Epithelial cell of proximal tubule (primary cell): ENCODE data around the gene UQCC2. TPM values are rescaled to one million over a fixed set of nuclear protein-coding genes. Genes with fewer than 3 reads are reported as not detected.

Source experiments
- DNase-seq: peaks from one replicate; pipeline ENCODE4 v3.0.0-alpha.2; 2011; ENCODE audit warnings: low read depth
- H3K4me3 ChIP-seq: 2 replicates; pipeline ENCODE4 v1.5.1; 2011; ENCODE audit warnings: low read depth, mild to moderate bottlenecking, low read length
- CTCF ChIP-seq: conservative IDR thresholded peaks from 2 replicates; pipeline ENCODE4 v1.5.1; 2012; ENCODE audit warnings: low read depth, mild to moderate bottlenecking, low read length
- total RNA-seq: library from RNA; depleted of rRNA; stranded (reverse); fragments of >200 nt; gene quantifications from 2 replicates; pipeline ENCODE4 v1.2.3, GENCODE V29; 2015

The UQCC2 gene
- total RNA-seq, 1 donor from 2014 or later: 20.3 TPM

GRCh38 chr6:33748841-33749240, 37.3 kb upstream of the UQCC2 start:
- H3K4me3 ChIP-seq: no peak overlapping the region
- DNase-seq: no peak
- no peak for TF ChIP-seq CTCF

GRCh38 chr6:33747823-33748222, 36.3 kb upstream of the UQCC2 start:
- no peak overlapping the region for H3K4me3 ChIP-seq
- DNase-seq: no peak
- TF ChIP-seq CTCF: no peak

- DNase-seq: no peak
- peak within 1 kb of the TSS; percentile 47 for H3K4me3 ChIP-seq
- TF ChIP-seq CTCF: no peak
Observed at GRCh38 chr6:33746651-33747100, 35.2 kb upstream of the UQCC2 start, which contains the start of gene IP6K3. TSS of gene IP6K3 (minus strand) at chr6:33746905. CDS start at chr6:33735476, 11,429 bp downstream.

- H3K4me3 ChIP-seq: peak overlapping the region; percentile 47
- DNase-seq: no peak
- TF ChIP-seq CTCF: peak; percentile 21
Observed at GRCh38 chr6:33746036-33746600, 34.6 kb upstream of the UQCC2 start.

- H3K4me3 ChIP-seq: peak overlapping the region; percentile 47
- no peak for DNase-seq
- no peak for TF ChIP-seq CTCF
Observed at GRCh38 chr6:33745548-33745947, 34.0 kb upstream of the UQCC2 start.

GRCh38 chr6:33744895-33745546, 33.5 kb upstream of the UQCC2 start:
- H3K4me3 ChIP-seq: peak overlapping the region; percentile 32
- DNase-seq: no peak
- no peak for TF ChIP-seq CTCF
